ENCODE measurements around the gene PPY.

PPY gene

GRCh38 chr17:43900858-43901754, 41.2 kb downstream of the PPY start:
- no peaks in the 10 kb centered on the region for H3K9me3 ChIP-seq (ENCODE audit: insufficient read depth, low read length, severe bottlenecking)
- H4K20me1 ChIP-seq (ENCODE audit: insufficient read depth, low read length) = 0 out of 2 replicates have a peak, but pooled peaks cover 14% of the 10 kb centered on the region
- no peak for TF ChIP-seq CTCF (IDR thresholded peaks at IDR 0.05; ENCODE audit: borderline replicate concordance, extremely low read depth, low read length, poor library complexity, severe bottlenecking)
- no peak for TF ChIP-seq EZH2 (IDR thresholded peaks at IDR 0.05; ENCODE audit: borderline replicate concordance, low read depth, low read length, severe bottlenecking)
- ATAC-seq (ENCODE audit: insufficient read depth, low read depth) = no peak
- H3K4me3 ChIP-seq (ENCODE audit: low read depth in 1 of 2, low read length in 2 of 2) = no peak overlapping the region
- H3K27me3 ChIP-seq (ENCODE audit: insufficient read depth, low read length, poor library complexity) = peaks cover 39% of the 10 kb centered on the region
- no peak for DNase-seq
- H2AFZ ChIP-seq (ENCODE audit: low read depth, low read length) = no peak overlapping the region
- no peak overlapping the region for H3K4me2 ChIP-seq (ENCODE audit: insufficient read depth, low read length)
- H3K36me3 ChIP-seq (ENCODE audit: insufficient read depth, low read length) = no peaks in the 10 kb centered on the region
- no peaks in the 10 kb centered on the region for H3K4me1 ChIP-seq (ENCODE audit: insufficient read depth, low read length)
- H3K27ac ChIP-seq (ENCODE audit: low read length) = no peak overlapping the region
- H3K79me2 ChIP-seq (ENCODE audit: insufficient read depth, low read length) = no peaks in the 10 kb centered on the region
- no peak overlapping the region for H3K9ac ChIP-seq (ENCODE audit: low read depth, low read length)

- no peak overlapping the region for H3K4me2 ChIP-seq (ENCODE audit: insufficient read depth, low read length)
- H3K4me3 ChIP-seq (ENCODE audit: low read depth in 1 of 2, low read length in 2 of 2) = no peak overlapping the region
- H3K27ac ChIP-seq (ENCODE audit: low read length) = no peak overlapping the region
- TF ChIP-seq CTCF (IDR thresholded peaks at IDR 0.05; ENCODE audit: borderline replicate concordance, extremely low read depth, low read length, poor library complexity, severe bottlenecking) = no peak
- no peak for TF ChIP-seq EZH2 (IDR thresholded peaks at IDR 0.05; ENCODE audit: borderline replicate concordance, low read depth, low read length, severe bottlenecking)
- no peaks in the 10 kb centered on the region for H3K9me3 ChIP-seq (ENCODE audit: insufficient read depth, low read length, severe bottlenecking)
- H2AFZ ChIP-seq (ENCODE audit: low read depth, low read length) = no peak overlapping the region
- DNase-seq = no peak
- no peaks in the 10 kb centered on the region for H3K4me1 ChIP-seq (ENCODE audit: insufficient read depth, low read length)
- H4K20me1 ChIP-seq (ENCODE audit: insufficient read depth, low read length) = 0 out of 2 replicates have a peak, but pooled peaks cover 11% of the 10 kb centered on the region
- no peak overlapping the region for H3K9ac ChIP-seq (ENCODE audit: low read depth, low read length)
- no peak for ATAC-seq (ENCODE audit: insufficient read depth, low read depth)
- H3K79me2 ChIP-seq (ENCODE audit: insufficient read depth, low read length) = no peaks in the 10 kb centered on the region
- H3K27me3 ChIP-seq (ENCODE audit: insufficient read depth, low read length, poor library complexity) = peaks cover 36% of the 10 kb centered on the region
- H3K36me3 ChIP-seq (ENCODE audit: insufficient read depth, low read length) = no peaks in the 10 kb centered on the region
These were observed 42.0 kb downstream of the PPY start for GRCh38 chr17:43900183-43900857.

- TF ChIP-seq EZH2 (IDR thresholded peaks at IDR 0.05; ENCODE audit: borderline replicate concordance, low read depth, low read length, severe bottlenecking) = no peak
- TF ChIP-seq CTCF (IDR thresholded peaks at IDR 0.05; ENCODE audit: borderline replicate concordance, extremely low read depth, low read length, poor library complexity, severe bottlenecking) = no peak
- Histone ChIP-seq H3K9ac (ENCODE audit: low read depth, low read length) (no peak overlapping the region), H3K79me2 (ENCODE audit: insufficient read depth, low read length) (no peaks in the 10 kb centered on the region), H3K4me1 (ENCODE audit: insufficient read depth, low read length) (no peaks in the 10 kb centered on the region), H3K27ac (ENCODE audit: low read length) (no peak overlapping the region), H4K20me1 (ENCODE audit: insufficient read depth, low read length) (0 out of 2 replicates have a peak, but pooled peaks cover 11% of the 10 kb centered on the region), H3K9me3 (ENCODE audit: insufficient read depth, low read length, severe bottlenecking) (no peaks in the 10 kb centered on the region), H3K4me3 (ENCODE audit: low read depth in 1 of 2, low read length in 2 of 2) (no peak overlapping the region), H3K4me2 (ENCODE audit: insufficient read depth, low read length) (no peak overlapping the region), H3K36me3 (ENCODE audit: insufficient read depth, low read length) (no peaks in the 10 kb centered on the region), H3K27me3 (ENCODE audit: insufficient read depth, low read length, poor library complexity) (peaks cover 30% of the 10 kb centered on the region), H2AFZ (ENCODE audit: low read depth, low read length) (no peak overlapping the region)
- DNase-seq = no peak
- no peak for ATAC-seq (ENCODE audit: insufficient read depth, low read depth)
These were observed 43.8 kb downstream of the PPY start for GRCh38 chr17:43898446-43898845.
